H9 (cell line): ENCODE data around the gene COX8A. TPM values are rescaled to one million over a fixed set of nuclear protein-coding genes. Genes with fewer than 3 reads are reported as not detected.

Experiments
- DNase-seq: peaks from one replicate; pipeline ENCODE4 v3.0.0-alpha.2; 2017
- H2AFZ ChIP-seq: one replicate; pipeline ENCODE4 v1.6.1; 2013; ENCODE audit warnings: mild to moderate bottlenecking, low read length, control low read depth, moderate library complexity
- H2AK5ac ChIP-seq: 2 replicates; pipeline ENCODE4 v1.6.1; 2013; ENCODE audit warnings: low read length, control low read depth, mixed read lengths; ENCODE audit not compliant: insufficient read length
- H2BK120ac ChIP-seq: one replicate; pipeline ENCODE4 v1.6.1; 2013; ENCODE audit warnings: low read depth, mild to moderate bottlenecking, low read length, control low read depth, inconsistent platforms; ENCODE audit not compliant: poor library complexity, severe bottlenecking
- H2BK12ac ChIP-seq: 2 replicates; pipeline ENCODE4 v1.6.1; 2013; ENCODE audit warnings: low read length, control low read depth, mixed read lengths, low read depth; ENCODE audit not compliant: insufficient read length
- H2BK15ac ChIP-seq: 2 replicates; pipeline ENCODE4 v1.6.1; 2013; ENCODE audit warnings: low read depth, low read length, control low read depth
- H2BK20ac ChIP-seq: one replicate; pipeline ENCODE4 v1.6.1; 2013; ENCODE audit warnings: low read depth, mild to moderate bottlenecking, low read length, control low read depth, inconsistent platforms; ENCODE audit not compliant: poor library complexity, severe bottlenecking
- H2BK5ac ChIP-seq: 2 replicates; pipeline ENCODE4 v1.6.1; 2013; ENCODE audit warnings: low read length, control low read depth, mixed read lengths; ENCODE audit not compliant: insufficient read length
- H3K14ac ChIP-seq: 2 replicates; pipeline ENCODE4 v1.6.1; 2013; ENCODE audit warnings: low read length, control low read depth; ENCODE audit not compliant: insufficient read depth
- H3K18ac ChIP-seq: 2 replicates; pipeline ENCODE4 v1.6.1; 2013; ENCODE audit warnings: low read depth, mild to moderate bottlenecking, mixed read lengths, low read length, control low read depth; ENCODE audit not compliant: insufficient read length
- H3K23ac ChIP-seq: 2 replicates; pipeline ENCODE4 v1.6.1; 2013; ENCODE audit warnings: low read length, control low read depth, mixed read lengths, low read depth; ENCODE audit not compliant: insufficient read length
- H3K23me2 ChIP-seq: 2 replicates; pipeline ENCODE4 v1.6.1; 2013; ENCODE audit warnings: low read depth, mild to moderate bottlenecking, mixed read lengths, low read length, control low read depth; ENCODE audit not compliant: insufficient read length, poor library complexity, severe bottlenecking
- H3K27ac ChIP-seq: 2 replicates; pipeline ENCODE4 v1.5.1; 2013; ENCODE audit warnings: low read length, control low read depth, mixed read lengths, low read depth; ENCODE audit not compliant: insufficient read length
- H3K27me3 ChIP-seq: 2 replicates; pipeline ENCODE4 v1.6.1; 2013; ENCODE audit warnings: low read length, control low read depth, inconsistent platforms; ENCODE audit not compliant: insufficient read depth
- H3K4ac ChIP-seq: 2 replicates; pipeline ENCODE4 v1.6.1; 2013; ENCODE audit warnings: low read depth, mild to moderate bottlenecking, control low read depth, inconsistent platforms, low read length, moderate library complexity
- H3K4me1 ChIP-seq: 2 replicates; pipeline ENCODE4 v1.6.1; 2013; ENCODE audit warnings: low read length, control low read depth, inconsistent platforms; ENCODE audit not compliant: insufficient read depth
- H3K4me2 ChIP-seq: 2 replicates; pipeline ENCODE4 v1.6.1; 2013; ENCODE audit warnings: low read length, control low read depth, mixed read lengths; ENCODE audit not compliant: insufficient read length, insufficient read depth
- H3K56ac ChIP-seq: 2 replicates; pipeline ENCODE4 v1.6.1; 2013; ENCODE audit warnings: low read depth, mild to moderate bottlenecking, mixed read lengths, low read length, control low read depth; ENCODE audit not compliant: insufficient read length
- H3K79me1 ChIP-seq: 2 replicates; pipeline ENCODE4 v1.6.1; 2013; ENCODE audit warnings: low read depth, mild to moderate bottlenecking, moderate library complexity, low read length, control low read depth, inconsistent platforms; ENCODE audit not compliant: insufficient read depth, poor library complexity, severe bottlenecking
- H3K79me2 ChIP-seq: 2 replicates; pipeline ENCODE4 v1.6.1; 2013; ENCODE audit warnings: low read length, control low read depth, inconsistent platforms; ENCODE audit not compliant: insufficient read depth
- H3K9ac ChIP-seq: 2 replicates; pipeline ENCODE4 v1.6.1; 2013; ENCODE audit warnings: low read length, control low read depth, mixed read lengths; ENCODE audit not compliant: insufficient read length; ENCODE audit errors: extremely low read depth
- H3K9me3 ChIP-seq: one replicate; pipeline ENCODE4 v1.6.1; 2013; ENCODE audit warnings: low read depth, low read length, inconsistent platforms; ENCODE audit not compliant: control insufficient read depth
- H3T11ph ChIP-seq: one replicate; pipeline ENCODE4 v1.6.1; 2013; ENCODE audit warnings: mild to moderate bottlenecking, low read length, control low read depth, inconsistent platforms
- H4K20me1 ChIP-seq: one replicate; pipeline ENCODE4 v1.6.1; 2013; ENCODE audit not compliant: control insufficient read depth, insufficient read length, insufficient read depth
- H4K5ac ChIP-seq: 2 replicates; pipeline ENCODE4 v1.6.1; 2013; ENCODE audit warnings: low read depth, mild to moderate bottlenecking, mixed read lengths, low read length, control low read depth; ENCODE audit not compliant: insufficient read length
- H4K8ac ChIP-seq: replicated peaks from 2 replicates; pipeline ENCODE4 v1.6.1; 2013; ENCODE audit warnings: low read length, control low read depth, mixed read lengths, low read depth; ENCODE audit not compliant: insufficient read length
- H4K91ac ChIP-seq: 2 replicates; pipeline ENCODE4 v1.6.1; 2013; ENCODE audit warnings: low read depth, mild to moderate bottlenecking, moderate library complexity, mixed read lengths, low read length, control low read depth; ENCODE audit not compliant: insufficient read length
- H3K27ac Mint-ChIP-seq, 3 experiments: 2 replicates in 2 of 3; 3 replicates in 1 of 3; pipeline ENCODE4 v1.8.0; 2020 to 2021; ENCODE audit warnings: mixed read lengths in 3 of 3, mild to moderate bottlenecking in 1 of 3, moderate library complexity in 1 of 3
- H3K27me3 Mint-ChIP-seq: 2 replicates; pipeline ENCODE4 v1.8.0; 2021; ENCODE audit warnings: low read depth, mild to moderate bottlenecking, moderate library complexity, mixed read lengths
- H3K36me3 Mint-ChIP-seq, 3 experiments: 2 replicates in 2 of 3; 3 replicates in 1 of 3; pipeline ENCODE4 v1.8.0; 2020 to 2021; ENCODE audit warnings: low read depth in 3 of 3, mixed read lengths in 3 of 3; ENCODE audit not compliant: insufficient read depth in 1 of 3
- H3K4me1 Mint-ChIP-seq, 2 experiments: 2 replicates each; pipeline ENCODE4 v1.8.0; 2020; ENCODE audit warnings: mixed read lengths in 2 of 2
- H3K4me3 Mint-ChIP-seq, 2 experiments: 2 replicates in 1 of 2; 3 replicates in 1 of 2; pipeline ENCODE4 v1.8.0; 2020 to 2021; ENCODE audit warnings: mild to moderate bottlenecking in 2 of 2, mixed read lengths in 2 of 2, moderate library complexity in 1 of 2
- H3K9me3 Mint-ChIP-seq, 2 experiments: 2 replicates in 1 of 2; 3 replicates in 1 of 2; pipeline ENCODE4 v1.8.0; 2020; ENCODE audit warnings: mild to moderate bottlenecking in 2 of 2, mixed read lengths in 2 of 2, moderate library complexity in 1 of 2
- WGBS: extraction: QIAGEN DNeasy Blood & Tissue Kit; methylation state at CpG from one replicate; pipeline ENCODE4 v1.1.7; 2013; ENCODE audit warnings: missing lambda C conversion rate, low lambda C conversion rate, mixed read lengths; ENCODE audit not compliant: insufficient read length; ENCODE audit errors: extremely low coverage; 5-methylcytosine and 5-hydroxymethylcytosine counted together
- total RNA-seq: library from RNA; stranded (reverse); gene quantifications from 2 replicates; pipeline ENCODE4 v1.2.1, GENCODE V29; 2021
- TF ChIP-seq, protein P1 (sequence below): fragments of 200-600 bp; sonication (generic); conservative IDR thresholded peaks from 3 replicates; pipeline ENCODE4 v1.8.0; 2021; ENCODE audit warnings: antibody characterized with exemption, mild to moderate bottlenecking

COX8A gene
- total RNA-seq, 1 experiment from 2014 or later = 429 TPM

- DNase-seq = no peak
- Histone ChIP-seq H3K79me1 (no peaks in the 10 kb centered on the region), H2BK5ac (no peak overlapping the region), H3K27ac (no peak overlapping the region), H4K5ac (no peak overlapping the region), H3K23me2 (no peaks in the 10 kb centered on the region), H3K27me3 (no peaks in the 10 kb centered on the region), H3K23ac (no peak overlapping the region), H3T11ph (no peak overlapping the region), H3K9ac (no peak overlapping the region), H2BK20ac (no peak overlapping the region), H3K4me1 (no peaks in the 10 kb centered on the region), H3K79me2 (no peaks in the 10 kb centered on the region), H4K91ac (no peak overlapping the region), H2BK15ac (no peak overlapping the region), H3K56ac (no peak overlapping the region), H3K4ac (no peak overlapping the region), H2BK12ac (no peak overlapping the region), H3K4me2 (no peak overlapping the region), H4K8ac (no peak overlapping the region), H4K20me1 (no peaks in the 10 kb centered on the region), H3K9me3 (no peaks in the 10 kb centered on the region), H3K14ac (no peak overlapping the region; the same call in 1 of the 2 replicates), H3K18ac (no peak overlapping the region), H2BK120ac (no peak overlapping the region), H2AK5ac (no peak overlapping the region), H2AFZ (no peak overlapping the region)
- H3K4me1 Mint-ChIP-seq = peaks cover 6 to 13% of the 10 kb centered on the region in 2 experiments; a peak in 2 of 4 replicates
- H3K9me3 Mint-ChIP-seq = no peaks in the 10 kb centered on the region
- H3K4me3 Mint-ChIP-seq = no peak overlapping the region
- H3K36me3 Mint-ChIP-seq = no peaks in the 10 kb centered on the region
- no peak overlapping the region for H3K27ac Mint-ChIP-seq
- TF ChIP-seq, protein P1, sequence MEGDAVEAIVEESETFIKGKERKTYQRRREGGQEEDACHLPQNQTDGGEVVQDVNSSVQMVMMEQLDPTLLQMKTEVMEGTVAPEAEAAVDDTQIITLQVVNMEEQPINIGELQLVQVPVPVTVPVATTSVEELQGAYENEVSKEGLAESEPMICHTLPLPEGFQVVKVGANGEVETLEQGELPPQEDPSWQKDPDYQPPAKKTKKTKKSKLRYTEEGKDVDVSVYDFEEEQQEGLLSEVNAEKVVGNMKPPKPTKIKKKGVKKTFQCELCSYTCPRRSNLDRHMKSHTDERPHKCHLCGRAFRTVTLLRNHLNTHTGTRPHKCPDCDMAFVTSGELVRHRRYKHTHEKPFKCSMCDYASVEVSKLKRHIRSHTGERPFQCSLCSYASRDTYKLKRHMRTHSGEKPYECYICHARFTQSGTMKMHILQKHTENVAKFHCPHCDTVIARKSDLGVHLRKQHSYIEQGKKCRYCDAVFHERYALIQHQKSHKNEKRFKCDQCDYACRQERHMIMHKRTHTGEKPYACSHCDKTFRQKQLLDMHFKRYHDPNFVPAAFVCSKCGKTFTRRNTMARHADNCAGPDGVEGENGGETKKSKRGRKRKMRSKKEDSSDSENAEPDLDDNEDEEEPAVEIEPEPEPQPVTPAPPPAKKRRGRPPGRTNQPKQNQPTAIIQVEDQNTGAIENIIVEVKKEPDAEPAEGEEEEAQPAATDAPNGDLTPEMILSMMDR = no peak
- H3K27me3 Mint-ChIP-seq = peaks cover 37% of the 10 kb centered on the region
- no CpG with 5 or more reads among the region's 12 CpGs for WGBS
Measured at GRCh38 chr11:63931876-63932275, 42.5 kb upstream of the COX8A start.
